Testis (tissue), 3 donors: ENCODE results near the gene TTC32. TPM values are rescaled to one million over a fixed set of nuclear protein-coding genes. Genes with fewer than 3 reads are reported as not detected.

Experiments
- DNase-seq: peaks from one replicate; pipeline ENCODE4 v3.0.0-alpha.2; 2019
- H3K27ac ChIP-seq, 2 donors: fragments of 200-600 bp; sonication (generic); one replicate each; pipeline ENCODE4 v1.5.1; 2019
- H3K27me3 ChIP-seq: fragments of 200-600 bp; sonication (generic); one replicate; pipeline ENCODE4 v1.5.1; 2019
- H3K36me3 ChIP-seq: fragments of 200-600 bp; sonication (generic); one replicate; pipeline ENCODE4 v1.5.1; 2017; ENCODE audit warnings: low read depth; ENCODE audit errors: missing control alignments
- H3K4me1 ChIP-seq: fragments of 200-600 bp; sonication (generic); one replicate; pipeline ENCODE4 v1.5.1; 2019
- H3K4me3 ChIP-seq, 2 donors: fragments of 200-600 bp; sonication (generic); one replicate each; pipeline ENCODE4 v1.5.1; 2017 to 2019
- H3K9me3 ChIP-seq: fragments of 200-600 bp; sonication (generic); one replicate; pipeline ENCODE4 v1.5.1; 2017
- POLR2A ChIP-seq: fragments of 450-650 bp; IDR thresholded peaks from one replicate; pipeline ENCODE4 v1.6.1; 2017; ENCODE audit warnings: antibody characterized with exemption, mild to moderate bottlenecking, moderate library complexity
- WGBS, 2 donors: methylation state at CpG; one replicate each; pipeline ENCODE4 v1.1.5; 2018; 5-methylcytosine and 5-hydroxymethylcytosine counted together
- intact Hi-C: fragments of 100-400 bp; cut with DNase I; formaldehyde crosslinking; loops from one replicate; pipeline ENCODE4 v1.15.1; 2023; ENCODE audit warnings: low total_unique reads
- polyA plus RNA-seq: library from polyadenylated mRNA; stranded (reverse); fragments of 350-450 nt; fragmentation: Illumina TruSeq; extraction: RNeasy Lipid Tissue Mini Kit (QIAGEN cat#74804); gene quantifications from one replicate; pipeline ENCODE4 v1.2.3, GENCODE V29; 2014; ENCODE audit warnings: low read depth, low replicate concordance; ENCODE audit not compliant: insufficient read depth
- total RNA-seq, 2 donors: library from RNA; depleted of rRNA; stranded (reverse); fragments of >200 nt; gene quantifications; one replicate each; pipeline ENCODE4 v1.2.3, GENCODE V29; 2016
- TF ChIP-seq, protein P1 (sequence below), 3 experiments: fragments of 450-650 bp in 2 of 3; fragments of 200-600 bp in 1 of 3; sonication (generic) in 1 of 3; IDR thresholded peaks; one replicate each; pipeline ENCODE4 v1.5.1; 2016 to 2019; ENCODE audit warnings: antibody characterized with exemption in 3 of 3, mild to moderate bottlenecking in 2 of 3, moderate library complexity in 1 of 3

TTC32 gene
- total and polyA plus RNA-seq, 3 donors from 2014 or later = 24.4 to 29.9 (median 25.6) TPM

DNA sequence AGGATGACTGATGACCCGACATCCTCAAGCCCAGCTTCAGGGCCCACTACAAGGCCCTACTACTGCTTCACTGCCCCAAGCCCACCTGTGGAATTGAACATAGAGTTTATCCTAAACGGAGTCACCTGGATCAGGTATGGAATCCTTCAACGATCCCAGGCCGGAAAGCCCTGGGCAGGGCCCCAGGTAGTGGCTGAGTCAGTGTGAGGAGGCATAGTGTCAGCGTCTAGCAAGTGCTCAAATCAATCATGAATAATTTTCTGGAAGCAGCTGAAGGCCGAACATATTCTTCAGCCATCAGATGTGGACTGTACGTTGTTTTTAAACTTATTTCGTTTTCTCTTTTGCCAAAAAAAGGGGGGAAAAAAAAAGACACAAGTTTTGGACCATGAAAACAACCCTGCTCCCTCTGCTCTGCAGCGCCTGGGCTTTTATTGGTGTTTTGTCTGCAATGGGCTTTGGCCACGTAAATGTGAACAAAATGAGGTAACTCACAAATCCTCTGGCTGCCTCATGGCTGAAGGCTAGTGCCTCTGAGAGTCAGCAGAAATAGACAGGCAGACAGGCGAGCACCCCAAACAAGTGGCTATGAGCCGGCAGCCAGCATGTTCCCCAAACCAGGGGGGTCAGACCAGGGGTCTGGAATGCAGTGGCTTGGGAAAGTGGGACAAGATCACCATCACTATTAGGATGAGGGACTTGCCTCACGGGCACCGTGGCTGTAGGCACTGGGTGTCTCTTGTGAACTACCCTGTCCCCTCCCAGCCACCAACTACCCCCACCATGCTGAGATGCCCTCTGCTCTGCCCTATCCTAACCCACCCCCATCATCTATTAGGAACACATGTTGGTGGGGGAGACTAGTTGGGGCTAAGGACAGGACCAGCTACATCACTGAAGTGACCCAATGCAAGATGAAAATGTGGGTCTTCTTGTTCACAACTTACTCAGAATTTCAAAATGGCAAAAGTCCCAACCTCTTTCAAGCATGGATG is 51.4 kb downstream of the TTC32 start:
- no peaks in the 10 kb centered on the region for H3K4me1 ChIP-seq
- no peaks in the 10 kb centered on the region for H3K9me3 ChIP-seq
- H3K27ac ChIP-seq = no peak overlapping the region
- intact Hi-C loops = no loop called here
- DNase-seq = no peak
- H3K4me3 ChIP-seq = no peak overlapping the region
- no peaks in the 10 kb centered on the region for H3K27me3 ChIP-seq
- 90 to 93% methylated on average over 12 to 14 of the region's 14 CpGs for WGBS, 2 donors
- no peaks in the 10 kb centered on the region for H3K36me3 ChIP-seq
- TF ChIP-seq, protein P1, sequence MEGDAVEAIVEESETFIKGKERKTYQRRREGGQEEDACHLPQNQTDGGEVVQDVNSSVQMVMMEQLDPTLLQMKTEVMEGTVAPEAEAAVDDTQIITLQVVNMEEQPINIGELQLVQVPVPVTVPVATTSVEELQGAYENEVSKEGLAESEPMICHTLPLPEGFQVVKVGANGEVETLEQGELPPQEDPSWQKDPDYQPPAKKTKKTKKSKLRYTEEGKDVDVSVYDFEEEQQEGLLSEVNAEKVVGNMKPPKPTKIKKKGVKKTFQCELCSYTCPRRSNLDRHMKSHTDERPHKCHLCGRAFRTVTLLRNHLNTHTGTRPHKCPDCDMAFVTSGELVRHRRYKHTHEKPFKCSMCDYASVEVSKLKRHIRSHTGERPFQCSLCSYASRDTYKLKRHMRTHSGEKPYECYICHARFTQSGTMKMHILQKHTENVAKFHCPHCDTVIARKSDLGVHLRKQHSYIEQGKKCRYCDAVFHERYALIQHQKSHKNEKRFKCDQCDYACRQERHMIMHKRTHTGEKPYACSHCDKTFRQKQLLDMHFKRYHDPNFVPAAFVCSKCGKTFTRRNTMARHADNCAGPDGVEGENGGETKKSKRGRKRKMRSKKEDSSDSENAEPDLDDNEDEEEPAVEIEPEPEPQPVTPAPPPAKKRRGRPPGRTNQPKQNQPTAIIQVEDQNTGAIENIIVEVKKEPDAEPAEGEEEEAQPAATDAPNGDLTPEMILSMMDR (IDR thresholded peaks at IDR 0.05) = no peak
- TF ChIP-seq POLR2A = no peak

GRCh38 chr2:19848952-19849351 is 52.8 kb downstream of the TTC32 start:
- intact Hi-C loops = no loop called here
- no peak for TF ChIP-seq POLR2A
- TF ChIP-seq, protein P1 (IDR thresholded peaks at IDR 0.05) = no peak
- no peak overlapping the region for H3K4me3 ChIP-seq
- 93 to 96% methylated on average over 5 of the region's 5 CpGs for WGBS, 2 donors
- no peaks in the 10 kb centered on the region for H3K4me1 ChIP-seq
- no peaks in the 10 kb centered on the region for H3K9me3 ChIP-seq
- no peaks in the 10 kb centered on the region for H3K27me3 ChIP-seq
- DNase-seq = no peak
- no peaks in the 10 kb centered on the region for H3K36me3 ChIP-seq
- no peak overlapping the region for H3K27ac ChIP-seq

GRCh38 chr2:19848029-19848750 is 53.6 kb downstream of the TTC32 start:
- Histone ChIP-seq H3K27ac (no peak overlapping the region), H3K36me3 (no peaks in the 10 kb centered on the region), H3K27me3 (no peaks in the 10 kb centered on the region), H3K4me1 (no peaks in the 10 kb centered on the region), H3K9me3 (no peaks in the 10 kb centered on the region), H3K4me3 (no peak overlapping the region)
- intact Hi-C loops = no loop called here
- 94 to 95% methylated on average over 11 of the region's 11 CpGs for WGBS, 2 donors
- DNase-seq = no peak
- TF ChIP-seq POLR2A = no peak
- TF ChIP-seq, protein P1 (IDR thresholded peaks at IDR 0.05) = no peak

DNA sequence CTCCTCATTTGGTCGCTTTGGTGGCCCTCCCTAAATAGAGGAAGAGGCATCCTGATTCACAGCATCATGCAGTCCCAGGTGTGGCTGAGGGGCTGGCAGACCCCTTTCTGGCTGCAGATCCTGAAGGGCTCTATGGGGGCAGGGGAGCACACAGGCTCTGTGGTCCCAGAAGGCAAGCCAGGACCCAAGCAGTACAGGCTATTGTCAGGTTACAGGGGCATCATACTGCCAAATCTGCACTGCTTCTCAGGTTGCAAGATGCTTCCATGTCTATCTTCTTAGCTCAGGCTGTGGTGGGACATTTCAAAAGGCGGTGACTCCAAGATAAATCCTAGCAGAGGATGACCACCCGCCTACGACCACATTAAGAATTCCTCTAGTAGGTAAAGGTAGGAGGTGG is 54.3 kb downstream of the TTC32 start:
- no peak overlapping the region for H3K4me3 ChIP-seq
- intact Hi-C loops = no loop called here
- no peak overlapping the region for H3K27ac ChIP-seq
- no peaks in the 10 kb centered on the region for H3K9me3 ChIP-seq
- DNase-seq = no peak
- TF ChIP-seq, protein P1 (IDR thresholded peaks at IDR 0.05) = no peak
- TF ChIP-seq POLR2A = no peak
- H3K36me3 ChIP-seq = no peaks in the 10 kb centered on the region
- H3K4me1 ChIP-seq = no peaks in the 10 kb centered on the region
- 91 to 96% methylated on average over 4 of the region's 4 CpGs for WGBS, 2 donors
- H3K27me3 ChIP-seq = no peaks in the 10 kb centered on the region

Other genes with a start within 250 kb of the TTC32 start
- 10 to 100 TPM; 18.5 to 24.9 TPM for gene WDR35, start 88.1 kb upstream of the TTC32 start, total RNA-seq
- gene WDR35, start 88.1 kb upstream of the TTC32 start, polyA plus RNA-seq = 23.6 TPM
- 1 to 10 TPM; 1.9 to 2.1 TPM for gene MATN3, start 110.7 kb upstream of the TTC32 start, total RNA-seq
- 2.7 TPM for gene MATN3, start 110.7 kb upstream of the TTC32 start, polyA plus RNA-seq
- gene LAPTM4A, start 149.6 kb upstream of the TTC32 start, total RNA-seq = 100 to 1,000 TPM; 331 to 431 TPM
- 712 TPM for gene LAPTM4A, start 149.6 kb upstream of the TTC32 start, polyA plus RNA-seq